Inflammatory macrophage treated with lipopolysaccharide for 1 hour (primary cell): Measurements from ENCODE around the gene UNC119.

Source experiments
- DNase-seq, 2 donors: peaks; one replicate each; pipeline ENCODE4 v3.0.0-alpha.2; 2020 to 2022

Gene UNC119

DNA sequence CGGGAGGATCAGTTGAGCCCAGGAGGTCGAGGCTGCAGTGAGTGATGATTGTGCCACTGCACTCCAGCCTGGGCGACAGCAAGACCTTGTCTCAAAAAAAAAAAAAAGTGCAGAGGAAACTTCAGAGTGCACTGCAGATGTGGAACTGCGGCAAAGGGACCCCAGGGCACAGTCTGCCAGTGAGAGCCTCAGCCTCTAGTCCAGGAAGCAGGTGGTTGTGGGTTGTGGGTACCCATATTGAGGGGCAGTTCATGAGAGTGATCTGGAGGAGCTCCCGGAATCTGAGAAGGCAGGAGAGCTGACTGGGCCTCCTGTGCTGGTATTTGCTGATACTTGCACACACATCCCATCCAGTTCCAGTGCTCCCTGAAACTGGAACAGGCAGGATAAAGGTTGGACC is 33.2 kb downstream of the UNC119 start:
- no peak for DNase-seq

DNA sequence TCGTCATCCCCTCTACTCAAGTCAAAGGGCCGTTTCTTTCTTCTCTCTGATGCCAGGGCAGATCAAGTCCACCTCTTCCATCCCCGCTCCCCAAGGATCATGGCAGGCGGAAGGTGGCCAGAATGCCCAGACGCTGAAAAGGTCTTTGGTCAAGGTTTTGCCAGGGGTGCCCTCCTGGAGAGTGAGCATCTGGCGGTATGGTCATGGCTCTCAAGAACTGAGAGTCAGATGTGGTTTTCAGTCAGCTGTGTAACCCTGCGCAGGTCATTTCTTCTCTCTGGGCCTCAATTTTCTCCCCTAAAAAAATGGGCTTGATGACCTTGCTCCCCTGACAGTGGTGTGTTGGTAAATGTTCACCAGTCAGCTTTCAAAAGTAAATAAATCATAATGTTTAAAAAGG is 33.8 kb downstream of the UNC119 start:
- DNase-seq = no peak

DNA sequence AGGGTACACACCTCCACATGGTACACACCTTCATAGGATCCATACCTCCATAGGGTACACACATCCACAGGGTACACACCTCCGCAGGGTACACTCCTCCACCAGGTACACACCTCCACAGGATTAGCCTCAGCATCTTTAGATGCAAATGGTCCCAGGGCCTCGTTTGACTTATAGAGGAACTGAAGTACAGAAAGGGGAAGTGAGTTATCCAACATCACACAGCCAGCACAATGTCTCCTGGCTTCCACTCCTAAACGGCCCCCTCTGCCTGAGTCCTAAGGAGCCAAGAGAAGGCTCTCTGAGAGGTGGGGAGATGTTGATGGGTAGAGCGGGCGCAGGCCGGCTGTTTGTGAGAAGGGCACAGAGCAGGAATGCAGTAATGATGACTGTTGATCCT is 34.3 kb downstream of the UNC119 start:
- peak; percentile 33 to 39 for DNase-seq

DNA sequence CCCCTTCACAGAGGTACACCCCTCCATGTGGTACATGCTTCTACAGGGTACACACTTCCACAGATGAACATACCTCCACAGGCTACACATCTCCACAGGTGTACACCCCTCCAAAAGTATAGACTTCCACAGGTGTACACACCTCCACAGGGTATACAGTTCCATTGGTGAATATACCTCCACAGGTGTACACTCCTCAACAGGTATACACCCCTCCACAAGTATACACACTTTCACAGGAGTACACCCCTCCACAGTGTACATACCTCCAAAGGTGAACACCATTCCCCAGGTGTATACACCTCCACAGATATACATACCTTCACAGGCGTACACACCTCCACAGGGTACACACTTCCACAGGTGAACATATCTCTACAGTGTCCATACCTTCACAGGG is 36.9 kb downstream of the UNC119 start:
- no peak for DNase-seq

DNA sequence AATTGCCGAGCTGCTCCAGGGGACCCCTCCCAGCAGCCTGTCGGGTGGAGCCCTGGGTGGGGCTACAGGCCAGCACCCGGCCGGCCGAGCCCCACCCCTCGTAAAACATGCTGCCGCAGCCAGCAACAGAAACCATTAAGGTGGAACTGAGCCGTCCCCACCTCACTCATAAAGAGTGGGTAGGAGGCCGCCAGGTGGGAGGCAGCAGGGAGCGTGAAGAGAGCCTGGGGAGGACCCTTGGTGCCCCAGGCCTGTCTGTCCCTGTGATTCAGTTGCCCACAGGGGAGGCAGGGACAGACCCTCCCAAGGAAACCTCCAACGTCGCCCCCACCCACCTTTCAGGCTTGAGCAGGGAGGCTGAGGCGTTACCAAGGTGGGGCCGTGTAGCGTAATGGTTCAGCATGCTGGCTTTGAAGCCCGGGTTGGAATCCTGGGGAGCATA is 37.8 kb downstream of the UNC119 start:
- DNase-seq = no peak

DNA sequence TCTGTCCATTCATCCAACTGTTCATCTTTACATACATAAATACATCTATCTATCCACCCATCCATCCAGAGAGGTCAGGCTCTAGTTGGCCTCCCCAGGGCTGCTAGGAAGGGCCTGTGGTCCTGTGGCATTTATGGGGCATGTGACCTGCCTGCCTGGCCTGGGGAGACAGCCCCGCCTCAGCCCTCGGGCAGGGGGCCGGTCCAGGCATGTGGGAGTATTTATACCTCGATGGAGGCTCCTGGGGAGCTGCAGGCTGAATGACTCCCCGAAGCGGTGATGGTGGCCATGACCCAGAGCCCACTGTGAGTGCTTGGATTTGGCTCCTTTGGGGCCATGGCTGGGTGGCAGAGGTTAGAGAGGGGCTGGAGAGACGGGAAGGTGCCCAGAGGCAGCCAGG is 38.9 kb downstream of the UNC119 start:
- no peak for DNase-seq

DNA sequence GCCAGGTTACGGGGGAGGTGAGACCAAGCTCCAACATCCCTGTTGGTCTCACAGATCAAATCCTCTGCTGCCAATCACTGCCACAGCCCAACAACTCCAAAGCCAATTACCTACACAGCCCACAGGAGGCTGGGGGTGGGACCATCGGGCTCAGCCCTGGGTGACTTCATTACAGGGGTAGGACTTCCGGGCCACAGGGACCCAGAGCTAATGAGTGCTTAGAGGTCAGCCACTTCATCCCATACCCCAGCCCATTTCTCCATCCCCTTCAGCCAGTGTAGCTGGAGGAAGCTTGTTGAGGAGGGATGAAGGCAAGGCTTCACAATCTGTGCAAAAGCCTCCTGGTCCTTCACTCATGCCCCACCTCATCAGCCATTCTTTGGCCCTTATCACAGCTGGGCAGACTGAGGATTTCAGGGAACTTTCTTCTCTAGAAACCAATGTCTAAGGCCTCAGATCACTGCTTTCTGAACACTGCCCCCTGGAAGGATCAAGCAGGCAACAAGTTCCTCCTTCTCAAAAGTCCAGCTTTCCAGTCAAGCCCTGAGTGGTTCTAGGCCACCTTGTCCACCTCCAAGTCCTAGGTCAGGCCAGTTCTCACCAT is 40.5 kb downstream of the UNC119 start:
- no peak for DNase-seq

DNA sequence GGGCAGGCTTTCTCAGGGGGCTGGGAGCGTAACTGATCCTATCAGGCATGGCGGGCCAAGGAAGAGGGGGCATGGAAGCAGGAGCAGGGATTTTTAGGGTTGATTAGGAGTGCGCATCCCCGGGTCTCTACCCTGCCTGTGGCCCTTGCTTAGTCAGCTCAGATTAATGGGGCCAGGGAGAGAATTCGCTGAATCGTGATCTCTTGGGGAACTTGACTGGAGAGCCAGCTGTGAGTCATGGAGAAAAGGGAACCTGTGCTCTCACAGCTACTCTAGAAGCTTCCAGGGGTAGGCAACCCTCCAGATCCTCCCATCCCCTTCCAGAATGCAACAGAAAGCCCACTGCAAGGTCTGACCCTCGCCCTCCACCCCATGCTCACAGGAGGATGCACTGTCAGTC is 42.6 kb downstream of the UNC119 start:
- DNase-seq = peak; percentile 67 to 78

DNA sequence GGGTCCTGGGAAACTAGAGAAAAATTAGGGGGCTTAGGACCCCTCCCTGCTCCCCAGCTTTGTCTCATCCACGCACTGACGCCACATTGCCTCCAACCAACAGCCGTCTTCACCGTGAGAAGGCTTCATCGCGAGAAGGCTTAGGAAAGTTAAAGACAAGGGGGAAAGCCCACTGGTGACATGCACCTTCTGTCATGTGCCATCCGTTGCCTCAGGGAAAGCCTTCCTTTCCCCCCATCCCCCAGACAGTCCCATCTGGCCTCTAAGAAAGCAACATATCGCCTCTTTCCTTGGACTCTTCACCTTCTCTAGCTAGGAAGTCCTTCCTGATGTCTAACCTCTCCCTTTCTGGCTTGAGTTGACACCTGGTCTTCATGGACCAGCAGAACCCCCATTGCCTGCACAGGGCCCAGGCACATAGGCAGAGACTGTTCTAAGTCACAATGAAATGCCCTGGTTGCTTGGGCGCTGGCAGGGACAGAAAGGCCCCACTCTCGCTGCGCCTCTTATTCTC is 44.2 kb downstream of the UNC119 start:
- DNase-seq = no peak

DNA sequence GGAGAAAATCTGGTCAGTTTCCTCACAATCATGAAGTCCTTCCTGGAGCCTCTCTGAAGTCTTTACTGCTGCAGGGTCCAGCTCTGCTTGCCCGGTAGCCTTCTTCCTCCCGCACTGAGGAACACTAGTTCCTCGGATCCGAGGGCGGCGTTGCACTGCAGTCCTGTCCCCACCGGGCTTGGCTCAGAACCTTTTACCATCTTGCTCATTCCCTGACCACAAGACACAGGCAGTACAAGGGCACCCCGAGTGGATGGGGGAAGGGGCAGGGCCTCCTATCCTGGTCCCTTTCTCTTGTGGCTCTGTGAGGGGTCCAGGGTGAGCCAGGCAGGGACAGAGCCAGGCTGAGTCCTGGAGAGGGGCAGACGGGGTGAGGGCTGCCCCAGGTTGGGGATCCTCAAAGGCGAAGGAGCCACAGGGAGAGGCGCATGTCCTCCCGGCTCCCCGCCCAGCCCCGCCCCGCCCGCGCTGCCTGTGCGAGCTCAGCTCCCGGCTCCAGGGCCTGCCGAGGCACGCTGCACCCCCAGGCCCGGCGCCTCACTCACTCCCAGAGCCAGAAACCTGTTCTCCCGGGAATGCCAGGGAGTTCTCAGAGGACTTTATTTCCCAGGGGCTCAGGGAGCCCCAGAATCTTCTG is 44.7 kb downstream of the UNC119 start:
- DNase-seq = no peak

DNA sequence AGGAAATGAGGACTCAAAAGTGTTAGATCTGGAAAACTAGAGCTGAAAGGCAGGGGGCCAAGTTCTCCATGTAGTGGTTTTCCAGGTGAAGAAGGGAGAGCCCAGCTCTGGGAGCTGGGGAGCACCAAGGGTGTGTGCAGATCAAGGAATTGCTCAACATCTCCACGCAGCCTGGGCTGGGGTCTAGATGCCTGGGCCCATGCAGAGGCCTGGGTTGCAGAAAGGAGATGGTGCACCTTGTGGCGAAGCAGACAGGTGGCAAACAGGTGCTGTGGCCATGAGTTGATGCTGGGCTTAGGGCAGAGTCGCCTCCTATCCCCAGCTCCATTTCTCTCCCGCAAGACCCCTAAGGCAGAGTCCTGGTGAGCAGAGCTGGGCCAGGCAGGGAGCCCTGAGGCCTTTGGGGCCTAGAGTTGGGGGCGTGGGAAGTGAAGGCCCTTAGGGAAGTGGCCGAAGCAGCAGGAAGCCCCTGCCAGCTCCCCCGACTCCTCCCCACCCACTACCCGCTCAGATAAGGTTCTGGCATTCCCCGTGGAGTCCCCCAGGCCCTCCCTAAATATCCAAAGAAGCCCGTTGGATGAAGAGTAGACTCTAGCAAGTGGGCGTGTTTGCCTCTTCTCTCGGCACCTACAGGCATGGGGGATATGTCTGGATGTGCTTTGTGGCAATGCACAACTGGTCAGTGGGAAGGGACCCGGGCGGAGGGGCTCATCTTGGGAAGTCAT is 45.5 kb downstream of the UNC119 start:
- peak in 1 of 2 donors; percentile 49 for DNase-seq

DNA sequence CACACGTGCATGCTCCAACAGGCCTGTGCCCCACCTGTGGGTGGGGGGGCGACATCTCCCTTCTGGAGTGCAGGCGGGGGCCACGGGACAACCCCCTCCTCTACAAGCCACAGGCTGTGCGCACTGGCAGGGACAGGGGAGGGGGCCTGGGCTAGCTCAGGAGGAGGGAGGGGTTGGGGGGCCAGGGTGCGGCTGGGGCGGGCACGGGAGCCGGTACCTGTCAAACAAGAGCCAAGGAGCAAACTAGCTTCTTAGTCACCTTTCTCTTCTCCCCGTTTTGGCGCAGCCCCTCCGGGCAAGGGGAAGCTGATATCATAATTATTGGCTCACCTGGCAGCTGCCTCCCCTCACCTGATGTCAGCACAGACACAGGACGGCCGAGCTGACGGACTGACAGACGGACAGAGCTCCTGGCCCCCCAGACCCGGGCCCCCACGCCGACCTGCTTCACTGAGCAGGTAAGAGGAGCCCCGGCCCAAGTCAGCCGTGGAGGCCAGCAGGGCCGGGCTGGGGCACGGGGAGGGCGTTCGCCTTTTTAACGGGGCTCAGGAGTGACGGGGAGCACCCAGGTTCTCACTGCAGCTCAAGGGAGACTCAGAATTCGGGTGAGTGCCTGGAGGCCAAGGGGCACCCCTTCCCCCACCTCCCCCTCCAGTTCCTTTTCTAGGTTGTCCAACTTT is 46.3 kb downstream of the UNC119 start, which contains the start of gene FOXN1:
Gene FOXN1 (plus strand): TSS at position 363 of the 680 bp plus-strand sequence. CDS start 17,622 bp downstream, outside the sequence.
- DNase-seq = no peak

DNA sequence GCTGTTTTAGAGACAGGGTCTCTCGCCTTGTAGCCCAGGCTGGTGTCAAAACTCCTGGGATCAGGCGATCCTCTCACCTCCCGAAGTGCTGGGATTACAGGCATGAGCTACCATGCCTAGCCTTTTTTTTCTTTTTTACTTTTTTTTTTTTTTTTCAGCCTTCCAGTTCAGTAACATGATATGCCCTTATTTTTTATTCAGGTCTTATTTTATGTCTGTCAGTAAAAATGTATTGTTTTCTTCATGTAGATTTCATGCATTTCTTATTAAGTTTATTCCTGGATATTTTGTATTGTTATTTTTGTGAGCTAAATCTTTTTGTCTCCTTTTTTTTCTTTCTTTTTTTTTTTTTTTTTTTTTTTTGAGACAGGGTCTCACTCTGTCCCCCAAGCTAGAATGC is 49.0 kb downstream of the UNC119 start:
- DNase-seq = no peak

DNA sequence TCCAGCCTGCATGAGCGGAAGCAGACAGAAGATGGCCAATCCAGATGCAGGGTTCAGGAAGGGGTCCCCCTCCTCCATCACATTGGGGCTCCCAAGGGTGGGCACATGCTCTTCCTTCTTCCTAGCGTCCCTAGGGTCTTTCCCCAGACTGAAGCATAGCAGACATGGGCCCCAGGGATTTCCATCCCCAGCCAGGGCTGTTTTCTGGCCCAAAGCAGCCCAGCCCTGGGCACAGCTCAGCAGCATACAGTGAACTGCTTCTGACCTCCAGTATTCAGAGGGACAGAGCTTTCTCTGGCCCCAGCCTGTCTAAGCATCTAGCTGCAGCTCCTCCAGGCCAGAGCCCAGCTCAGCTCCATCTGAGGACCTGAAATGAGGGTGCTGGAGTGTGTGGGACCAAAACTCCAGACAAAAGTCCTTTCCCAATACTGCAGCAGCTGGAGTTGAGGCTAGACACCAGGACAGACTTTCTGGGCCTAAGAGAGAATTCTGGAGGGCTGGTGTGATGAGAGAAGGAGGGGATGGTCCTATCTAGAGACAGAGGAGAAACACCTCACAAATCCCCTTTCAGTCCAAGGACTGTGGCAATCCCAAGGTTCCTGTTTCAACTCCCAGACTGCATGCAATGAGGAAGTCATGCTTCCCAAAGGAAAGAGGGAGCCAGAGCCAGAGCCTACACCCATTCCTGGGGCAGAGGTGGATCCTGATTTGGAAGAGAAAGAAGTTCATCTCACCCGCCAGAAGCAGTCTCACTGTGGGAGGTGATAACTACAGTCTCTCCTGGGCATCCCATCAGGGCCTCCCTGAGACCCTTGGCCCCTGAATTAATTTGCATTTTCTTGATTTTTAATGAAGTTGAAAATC is 50.8 kb downstream of the UNC119 start:
- DNase-seq = no peak

DNA sequence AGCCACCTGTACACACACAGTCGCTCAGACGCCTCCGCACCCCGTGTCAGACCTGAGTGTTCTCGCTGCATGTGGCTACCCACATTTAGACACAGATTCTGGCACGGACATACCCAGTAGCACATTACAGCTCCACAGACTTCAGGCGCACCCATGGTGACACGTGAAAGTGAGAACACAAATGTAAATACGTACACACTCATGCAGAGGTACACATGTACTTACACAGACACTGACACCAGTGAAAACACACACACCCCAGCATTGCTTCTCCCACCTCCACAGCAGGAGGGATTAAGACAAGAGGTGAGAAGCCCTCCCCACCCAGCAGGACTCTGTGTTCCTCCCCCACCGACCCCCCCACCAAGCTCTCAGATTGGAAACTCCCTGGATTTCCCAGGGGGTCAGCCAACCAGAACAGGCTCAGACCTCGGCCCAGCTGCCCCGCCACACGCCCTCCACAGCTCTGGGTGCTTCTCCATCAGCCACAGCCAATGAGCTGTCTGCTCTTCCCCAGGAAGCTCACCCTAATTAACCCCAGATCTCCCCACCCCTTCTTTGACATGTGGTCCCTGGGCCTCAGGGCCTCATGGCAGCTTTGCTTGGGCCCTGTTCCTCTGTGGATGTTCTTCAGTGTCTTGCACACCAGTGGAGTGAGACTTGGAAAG is 51.6 kb downstream of the UNC119 start:
- peak in 1 of 2 donors; percentile 27 for DNase-seq

DNA sequence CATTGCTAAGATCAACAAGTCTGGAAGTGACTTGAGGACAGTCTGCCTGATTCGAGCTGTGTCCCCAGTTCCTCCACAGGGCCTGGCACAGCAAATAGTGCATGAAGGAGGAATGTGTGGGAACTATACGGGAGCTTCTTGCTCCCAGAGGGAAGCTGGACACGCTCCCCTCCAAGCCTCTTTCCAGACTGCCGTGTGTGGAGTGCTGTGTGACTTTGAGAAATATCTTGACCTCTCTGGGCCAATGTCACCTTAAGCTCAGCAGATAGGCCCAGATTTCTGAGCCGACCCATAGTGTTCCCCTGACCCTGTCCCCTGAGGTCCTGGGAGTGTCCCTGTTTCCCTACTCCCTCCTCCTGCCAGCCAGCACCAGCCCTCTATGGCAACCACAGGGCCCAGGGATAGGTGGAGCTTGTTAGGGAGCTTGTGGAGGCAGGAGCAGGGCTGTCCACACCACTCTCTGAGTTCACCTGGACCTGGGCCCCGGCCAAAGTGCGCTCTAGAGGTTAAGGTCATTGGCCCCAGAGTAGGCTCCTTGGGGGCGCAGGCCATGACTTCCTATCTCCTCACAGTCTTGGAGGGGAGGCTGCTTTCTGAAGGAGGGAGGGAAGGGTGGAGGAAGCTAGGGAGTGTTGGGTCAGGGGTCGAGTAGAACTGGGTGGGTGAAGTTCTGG is 52.6 kb downstream of the UNC119 start:
- DNase-seq = no peak

DNA sequence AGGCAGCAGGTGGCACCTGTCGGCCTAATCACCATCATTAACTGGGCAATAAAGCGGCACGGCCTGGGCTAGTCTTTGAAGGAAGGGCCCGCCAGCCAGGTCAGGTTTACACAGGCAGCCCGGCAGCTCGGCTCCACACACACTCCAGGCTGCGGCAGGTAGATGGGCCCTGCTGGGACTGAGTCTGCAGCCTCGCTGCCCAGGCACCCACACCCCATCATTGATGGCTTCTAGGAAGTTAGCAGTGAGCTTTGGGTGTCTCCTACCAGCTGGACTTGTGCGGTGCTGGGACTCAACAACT is 53.1 kb downstream of the UNC119 start:
- DNase-seq = no peak

DNA sequence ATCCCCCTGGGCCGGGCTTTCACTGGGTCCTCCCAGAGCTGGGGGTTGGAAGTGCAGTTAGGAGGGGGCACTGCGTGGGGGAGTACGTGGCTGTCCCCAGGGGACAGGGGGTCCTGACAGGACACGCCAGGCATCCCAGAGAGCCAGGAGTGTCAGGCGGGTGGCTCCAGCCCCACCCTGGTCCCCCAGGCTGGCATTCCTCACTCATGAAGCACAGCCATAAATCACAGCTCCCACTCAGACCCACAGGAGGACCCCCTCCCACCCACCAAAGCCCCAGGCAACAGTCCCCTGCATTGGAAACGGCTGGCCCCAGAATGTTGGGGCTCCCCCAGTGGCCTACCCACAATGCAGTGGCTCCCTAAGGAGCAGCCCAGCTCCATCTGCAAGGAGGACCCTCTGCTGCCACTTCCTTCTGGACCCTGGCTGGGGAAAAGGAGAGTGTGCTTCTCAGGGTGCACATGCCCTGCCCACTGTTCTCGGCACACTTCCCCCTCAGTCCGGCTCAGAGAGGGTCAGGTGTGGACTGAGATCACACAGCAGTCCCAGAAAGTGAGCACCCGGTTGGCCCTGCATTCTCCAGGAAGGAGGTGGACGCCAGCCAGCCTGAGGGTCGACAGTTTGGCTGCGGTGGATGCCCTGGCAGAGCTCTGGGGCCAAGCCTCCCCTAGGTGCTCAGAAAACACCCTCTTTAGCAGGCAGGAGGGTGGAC is 53.6 kb downstream of the UNC119 start:
- DNase-seq = no peak

DNA sequence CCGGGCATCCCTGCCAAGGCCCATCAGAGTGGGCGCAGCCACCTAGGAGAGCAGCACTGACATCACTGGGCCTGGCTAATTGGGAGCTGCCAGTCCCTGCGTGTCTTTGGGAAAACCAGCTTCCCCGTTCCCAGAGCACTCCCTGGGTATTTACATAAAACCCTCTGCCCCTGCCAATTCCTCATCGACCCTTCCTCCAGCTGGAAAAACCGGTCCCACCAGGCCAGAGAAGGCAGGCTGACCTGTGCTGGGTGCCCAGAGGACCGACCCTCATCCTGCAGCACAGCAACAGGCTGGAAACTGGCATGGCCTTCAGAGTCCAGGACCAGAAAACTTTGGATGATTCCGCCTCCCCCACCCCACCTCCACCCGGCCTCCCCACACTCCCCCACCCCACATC is 54.5 kb downstream of the UNC119 start:
- DNase-seq = no peak
